ENCODE data around the gene DNAH14.
"Not testable (repeated sequence)": the region's sequence is repeated elsewhere in the genome, so short reads cannot be mapped to it uniquely, and the experiment has no call there.

DNAH14 gene

DNA sequence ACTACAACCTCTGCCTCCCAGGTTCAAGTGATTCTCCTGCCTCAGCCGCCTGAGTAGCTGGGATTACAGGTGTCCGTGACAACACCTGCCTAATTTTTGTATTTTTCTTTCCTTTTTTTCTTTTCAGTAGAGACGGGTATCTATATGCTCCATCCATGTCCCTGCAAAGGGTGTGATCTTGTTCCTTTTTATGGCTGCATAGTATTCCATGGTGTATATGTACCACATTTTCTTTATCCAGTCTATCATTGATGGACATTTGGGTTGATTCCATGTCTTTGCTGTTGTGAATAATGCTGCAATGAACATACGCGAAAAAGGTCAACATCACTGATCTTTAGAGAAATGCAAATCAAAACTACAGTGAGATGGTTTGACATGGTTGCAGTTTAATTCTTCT, 62.1 kb downstream of the DNAH14 start:
- in situ Hi-C loops (cut with MboI; ENCODE audit: low sequenced_read_pairs) = not testable (repeated sequence)

DNA sequence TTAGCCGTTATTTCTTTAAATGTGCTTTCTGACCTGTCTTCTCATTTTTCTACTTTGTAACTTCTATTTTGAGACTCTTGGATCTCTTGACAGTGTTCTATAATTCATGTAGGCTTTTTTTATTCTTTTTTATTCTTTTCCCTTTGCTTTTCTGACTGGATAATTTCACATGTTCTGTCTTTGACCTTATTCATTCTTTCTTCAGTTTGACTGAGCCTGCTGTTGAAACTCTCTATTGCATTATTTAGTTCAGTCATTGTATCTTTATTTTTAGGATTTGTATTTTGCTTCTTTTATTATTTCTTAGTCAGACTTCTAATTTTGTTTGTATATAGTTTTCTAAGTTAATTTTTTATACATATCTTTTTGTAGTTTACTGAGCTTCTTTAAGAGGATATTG, 66.1 kb downstream of the DNAH14 start:
- in situ Hi-C loops (cut with MboI; ENCODE audit: low sequenced_read_pairs) = no loop called here

DNA sequence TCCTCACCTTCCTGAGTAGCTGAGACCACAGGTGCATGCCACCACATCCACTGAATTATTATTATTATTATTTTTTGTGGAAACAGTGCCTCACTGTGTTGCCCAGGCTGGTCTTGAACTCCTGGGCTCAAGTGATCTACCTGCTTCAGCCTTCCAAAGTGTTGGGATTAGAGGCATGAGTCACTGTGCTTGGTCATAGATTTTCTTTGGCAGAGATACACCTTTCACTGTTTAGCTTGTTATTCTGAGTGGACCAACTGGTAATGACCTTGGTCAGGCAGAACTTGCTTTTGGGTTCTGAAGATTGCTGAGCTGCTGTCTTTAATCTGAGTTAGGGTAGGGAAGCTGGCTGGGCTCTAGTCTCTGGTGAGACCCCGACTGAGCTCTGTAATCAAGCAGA, 66.8 kb downstream of the DNAH14 start:
- in situ Hi-C loops (cut with MboI; ENCODE audit: low sequenced_read_pairs) = no loop called here

DNA sequence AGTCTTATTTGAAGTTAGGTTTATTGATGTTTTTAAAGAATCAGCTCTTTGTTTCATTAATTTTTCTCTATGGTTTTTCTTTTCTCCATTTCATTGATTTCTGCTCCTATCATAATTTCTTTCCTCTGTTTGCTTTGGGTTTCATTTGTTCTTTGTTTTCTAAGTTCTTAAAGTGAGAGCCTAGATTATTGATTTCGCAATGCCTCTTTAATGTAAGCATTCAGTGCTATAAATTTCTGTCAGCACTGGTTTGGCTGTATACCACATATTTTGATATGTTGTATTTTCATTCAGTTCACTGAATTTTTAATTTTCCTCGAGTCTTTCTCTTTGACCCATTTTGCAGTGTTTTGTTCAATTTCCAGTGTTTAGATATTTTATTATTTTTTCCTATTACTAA, 68.7 kb downstream of the DNAH14 start:
- in situ Hi-C loops (cut with MboI; ENCODE audit: low sequenced_read_pairs) = no loop called here

DNA sequence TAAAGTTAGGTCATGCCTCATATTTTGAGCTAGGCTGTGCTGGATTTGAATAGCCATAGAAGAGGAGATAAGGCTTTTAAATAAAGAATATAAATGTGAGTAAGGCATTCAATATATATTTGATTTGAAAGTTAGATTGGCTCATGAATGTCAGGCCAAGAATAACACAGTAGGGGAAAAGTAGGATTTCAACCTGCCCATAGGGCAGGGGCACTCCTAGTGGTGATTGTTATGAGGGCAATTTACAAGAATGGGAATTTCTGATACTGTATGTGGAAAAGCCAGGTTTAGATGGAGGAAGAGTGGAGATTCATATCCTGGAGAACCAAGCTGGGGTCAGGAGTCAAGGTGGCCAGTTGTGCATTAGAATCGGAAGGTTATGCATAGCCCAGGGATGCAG, 74.9 kb downstream of the DNAH14 start:
- in situ Hi-C loops (cut with MboI; ENCODE audit: low sequenced_read_pairs) = no loop called here

DNA sequence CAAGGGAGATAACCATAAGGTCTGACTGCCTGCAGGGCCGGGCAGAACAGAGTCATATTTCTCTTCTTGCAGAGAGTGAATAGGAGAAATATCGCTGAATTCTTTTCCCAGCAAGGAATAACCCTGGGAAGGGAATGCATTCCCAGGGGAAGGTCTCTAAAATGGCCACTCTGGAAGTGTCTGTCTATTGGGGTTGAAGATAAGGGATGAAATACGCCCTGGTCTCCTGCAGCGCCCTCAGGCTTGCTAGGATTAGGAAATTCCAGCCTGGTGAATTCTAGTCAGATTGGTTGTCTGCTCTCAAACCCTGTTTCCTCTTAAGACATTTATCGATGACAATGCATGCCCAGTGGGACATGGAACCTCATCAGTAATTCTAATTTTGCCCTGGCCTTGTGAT, 76.9 kb downstream of the DNAH14 start:
- in situ Hi-C loops (cut with MboI; ENCODE audit: low sequenced_read_pairs) = not testable (repeated sequence)

DNA sequence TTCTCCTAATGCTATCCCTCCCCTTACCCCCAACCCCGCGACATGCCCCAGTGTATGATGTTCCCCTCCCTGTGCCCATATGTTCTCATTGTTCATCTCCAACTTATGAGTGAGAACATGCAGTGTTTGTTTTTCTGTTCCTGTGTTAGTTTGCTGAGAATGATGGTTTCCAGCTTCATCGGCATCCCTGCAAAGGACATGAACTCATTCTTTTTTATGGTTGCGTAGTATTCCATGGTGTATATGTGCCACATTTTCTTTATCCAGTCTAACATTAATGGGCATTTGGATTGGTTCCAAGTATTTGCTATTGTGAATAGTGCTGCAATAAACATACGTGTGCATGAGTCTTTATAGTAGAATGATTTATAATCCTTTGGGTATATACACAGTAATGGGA, 78.6 kb downstream of the DNAH14 start:
- in situ Hi-C loops (cut with MboI; ENCODE audit: low sequenced_read_pairs) = not testable (repeated sequence)

DNA sequence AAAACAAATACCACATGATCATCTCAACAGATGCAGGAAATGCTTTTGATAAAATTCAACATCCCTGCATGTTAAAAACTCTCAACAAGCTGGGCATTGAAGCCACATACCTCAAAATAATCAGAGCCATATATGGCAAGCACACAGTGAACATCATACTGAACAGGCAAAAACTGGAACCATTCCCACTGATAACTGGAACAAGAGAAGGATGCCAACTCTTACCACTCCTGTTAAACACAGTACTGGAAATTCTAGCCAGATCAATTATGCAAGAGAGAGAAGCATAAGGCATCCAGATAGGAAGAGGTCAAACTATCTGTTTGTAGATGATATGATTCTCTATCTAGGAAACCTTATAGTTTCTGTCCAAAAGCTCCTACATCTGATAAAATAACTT, 91.6 kb downstream of the DNAH14 start:
- in situ Hi-C loops (cut with MboI; ENCODE audit: low sequenced_read_pairs) = no loop called here

DNA sequence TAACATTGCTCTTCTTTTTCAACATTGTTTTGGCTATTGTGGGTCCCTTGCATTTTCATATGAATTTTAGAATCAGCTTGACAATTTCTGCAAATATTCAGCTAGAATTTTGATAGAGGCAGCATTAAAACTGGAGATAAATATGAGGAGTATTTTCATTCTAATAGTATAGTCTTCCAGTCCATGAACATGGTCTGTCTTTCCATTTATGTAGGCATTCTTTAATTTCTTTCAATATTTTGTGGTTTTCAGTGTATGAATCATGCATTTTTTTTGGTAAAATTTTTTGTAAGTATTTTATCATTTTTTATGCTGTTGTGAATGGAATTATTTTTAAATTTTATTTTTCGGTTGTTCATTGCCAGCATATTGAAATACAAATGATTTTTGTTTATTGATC, 97.2 kb downstream of the DNAH14 start:
- in situ Hi-C loops (cut with MboI; ENCODE audit: low sequenced_read_pairs) = no loop called here

DNA sequence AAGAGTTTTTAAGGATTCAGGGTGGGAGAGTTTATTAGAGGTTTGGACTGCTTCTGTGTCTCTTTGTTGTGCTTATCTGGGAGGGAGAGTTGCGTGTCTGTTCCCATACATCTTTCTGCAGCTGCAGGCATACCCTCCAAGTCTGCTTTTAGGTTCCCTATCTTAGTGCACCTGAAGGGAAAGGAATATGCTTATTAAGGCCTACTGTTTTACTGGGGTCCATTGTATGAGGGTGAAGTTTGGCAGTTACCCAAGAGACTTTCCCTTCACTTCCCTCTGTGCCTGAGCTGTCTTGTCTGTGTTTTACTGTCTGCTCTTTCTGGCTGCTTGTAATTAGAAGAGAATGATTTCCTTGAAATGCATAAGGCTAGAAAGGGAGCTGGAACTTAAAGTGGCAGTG, 107.0 kb downstream of the DNAH14 start:
- in situ Hi-C loops (cut with MboI; ENCODE audit: low sequenced_read_pairs) = not testable (repeated sequence)

DNA sequence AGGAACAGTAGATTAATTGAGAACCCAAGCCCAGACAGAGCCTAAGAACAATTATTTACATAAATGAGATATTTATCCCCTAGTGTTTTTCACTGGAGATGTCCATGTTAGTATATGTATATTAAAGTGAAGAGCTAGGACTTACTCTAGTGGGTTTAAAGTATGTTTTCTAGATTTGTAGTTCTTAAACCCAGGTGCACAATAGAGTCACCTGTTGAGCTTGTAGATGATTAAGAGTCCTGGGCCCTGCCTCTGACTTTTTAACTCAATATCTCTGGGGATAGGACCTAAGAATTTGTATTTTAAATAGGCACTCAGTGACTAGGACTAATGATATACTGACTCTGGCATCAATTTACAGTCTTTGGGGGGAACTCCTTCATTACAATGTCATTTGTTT, 112.8 kb downstream of the DNAH14 start:
- in situ Hi-C loops (cut with MboI; ENCODE audit: low sequenced_read_pairs) = no loop called here

DNA sequence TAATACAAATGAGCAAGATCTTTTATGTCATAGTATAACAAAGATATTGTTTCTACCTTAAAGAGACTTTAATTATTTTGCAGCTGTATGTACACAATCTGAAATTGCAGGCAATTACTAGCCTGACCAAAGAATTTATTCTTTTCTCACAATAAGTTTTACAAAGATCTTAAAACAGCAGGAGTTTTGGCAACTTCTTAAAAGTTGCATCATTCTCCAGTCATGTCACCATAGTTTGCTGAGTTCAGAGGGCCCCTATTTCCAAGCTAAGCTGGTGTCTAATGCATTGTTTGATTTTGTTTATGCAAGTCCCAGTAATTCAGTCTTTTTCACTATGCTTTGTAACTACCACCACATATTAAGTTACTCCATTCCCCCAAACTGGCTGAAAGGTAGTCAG, 114.8 kb downstream of the DNAH14 start:
- in situ Hi-C loops (cut with MboI; ENCODE audit: low sequenced_read_pairs) = no loop called here

DNA sequence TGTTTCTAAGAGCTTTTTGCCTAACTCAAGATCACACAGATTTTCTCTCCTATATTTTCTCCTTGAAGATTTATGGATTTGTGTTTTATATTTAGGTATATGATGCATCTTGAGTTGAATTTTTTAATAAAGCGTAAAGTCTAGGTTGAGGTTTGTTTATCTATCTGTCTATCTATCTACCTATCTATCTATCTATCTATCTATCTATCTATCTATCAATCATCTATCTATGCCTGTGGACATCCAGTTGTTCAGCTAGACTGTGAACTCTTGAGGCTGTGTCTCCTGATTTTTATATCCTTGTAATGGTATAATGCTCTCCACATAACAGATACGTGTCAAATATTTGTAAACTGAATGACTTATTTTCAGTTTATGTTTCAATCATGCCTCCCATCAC, 120.1 kb downstream of the DNAH14 start:
- in situ Hi-C loops (cut with MboI; ENCODE audit: low sequenced_read_pairs) = no loop called here

DNA sequence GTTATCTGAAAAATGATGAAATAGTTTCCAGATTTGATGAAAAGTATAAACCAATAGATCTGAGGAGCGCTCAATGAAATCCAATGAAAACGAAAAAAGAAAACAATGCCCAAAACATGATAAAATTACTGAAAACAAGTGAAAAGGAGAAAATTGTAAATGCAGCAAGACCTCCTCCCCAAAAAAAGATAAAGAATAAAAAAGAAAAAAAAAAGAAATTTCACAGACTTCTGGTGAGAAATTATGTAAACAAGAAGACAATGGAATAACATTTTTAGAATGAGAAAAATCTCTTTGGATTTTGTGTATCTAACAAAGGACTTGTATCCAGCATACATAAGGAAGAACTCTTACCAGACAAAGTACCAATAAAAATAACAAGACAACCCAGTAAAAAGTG, 134.2 kb downstream of the DNAH14 start:
- in situ Hi-C loops (cut with MboI; ENCODE audit: low sequenced_read_pairs) = loop anchor here (5.0 kb wide), 1 partner anchor 116 kb away; no protein-coding TSS in a partner anchor

DNA sequence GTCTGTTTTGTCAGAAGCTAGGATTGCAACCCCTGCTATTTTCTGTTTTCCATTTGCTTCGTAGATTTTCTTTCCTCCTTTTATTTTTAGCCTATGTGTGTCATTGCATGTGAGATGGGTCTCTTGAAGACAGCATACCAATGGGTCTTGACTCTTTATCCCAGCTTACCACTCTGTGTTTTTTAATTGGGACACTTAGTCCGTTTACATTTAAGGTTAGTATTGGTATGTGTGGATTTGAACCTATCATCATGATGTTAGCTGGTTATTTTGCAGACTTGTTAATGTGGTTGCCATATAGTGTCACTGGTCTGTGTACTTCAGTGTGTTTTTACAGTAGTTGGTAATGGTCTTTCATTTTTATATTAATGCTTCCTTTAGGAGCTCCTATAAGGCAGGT, 141.5 kb downstream of the DNAH14 start:
- in situ Hi-C loops (cut with MboI; ENCODE audit: low sequenced_read_pairs) = no loop called here

DNA sequence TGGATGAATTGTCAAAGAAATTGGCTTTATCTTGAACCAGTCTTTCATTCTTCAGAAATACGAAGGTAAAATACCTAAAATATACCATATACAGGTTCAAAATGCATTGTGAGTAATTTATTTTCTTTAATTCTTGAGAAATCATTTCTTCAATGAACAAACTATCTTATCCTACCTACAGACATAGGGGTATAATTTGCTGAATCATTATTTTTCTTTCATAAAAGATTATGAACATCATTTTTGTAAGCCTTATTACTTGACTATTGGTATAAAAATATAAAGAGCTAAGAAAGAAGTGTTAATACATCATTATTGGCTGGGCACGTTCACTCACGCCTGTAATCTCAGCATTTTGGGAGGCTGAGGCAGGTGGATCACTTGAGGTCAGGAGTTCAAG, 167.7 kb downstream of the DNAH14 start:
- in situ Hi-C loops (cut with MboI; ENCODE audit: low sequenced_read_pairs) = no loop called here

DNA sequence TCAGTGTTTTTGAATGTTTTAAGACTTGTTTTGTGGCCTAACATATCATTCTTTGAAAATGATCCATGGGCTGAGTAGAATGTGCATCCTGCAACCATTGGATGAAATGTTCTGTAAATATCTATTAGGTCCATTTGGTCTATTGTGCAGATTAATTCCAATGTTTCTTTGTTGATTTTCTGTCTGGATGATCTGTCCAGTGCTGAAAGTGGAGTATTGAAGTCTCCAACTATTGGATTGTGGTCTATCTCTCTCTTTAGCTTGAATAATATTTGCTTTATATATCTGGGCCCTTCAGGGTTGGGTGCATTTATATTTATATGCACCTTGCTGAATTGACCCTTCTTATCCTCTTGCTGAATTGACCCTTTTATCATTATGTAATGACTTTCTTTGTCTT, 181.5 kb downstream of the DNAH14 start:
- in situ Hi-C loops (cut with MboI; ENCODE audit: low sequenced_read_pairs) = no loop called here

DNA sequence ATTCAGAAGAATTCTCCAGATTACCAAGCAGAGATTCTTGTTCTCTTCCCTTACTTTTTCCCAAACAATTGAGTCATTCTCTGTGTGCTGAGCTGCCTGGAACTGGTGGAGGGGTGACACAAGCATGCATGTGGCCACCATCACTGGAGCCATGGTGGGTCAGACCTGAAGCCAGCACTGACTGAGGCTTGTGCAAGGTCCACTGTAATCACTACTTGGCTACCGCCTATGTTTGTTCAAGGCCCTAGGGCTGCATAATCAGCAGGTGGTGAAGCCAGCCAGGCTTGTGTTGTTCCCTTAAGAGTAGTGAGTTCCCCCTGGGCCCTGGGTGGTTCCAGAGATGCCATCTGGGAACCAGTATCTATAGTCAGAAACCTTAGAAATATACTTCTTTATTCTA, 183.8 kb downstream of the DNAH14 start:
- in situ Hi-C loops (cut with MboI; ENCODE audit: low sequenced_read_pairs) = no loop called here

DNA sequence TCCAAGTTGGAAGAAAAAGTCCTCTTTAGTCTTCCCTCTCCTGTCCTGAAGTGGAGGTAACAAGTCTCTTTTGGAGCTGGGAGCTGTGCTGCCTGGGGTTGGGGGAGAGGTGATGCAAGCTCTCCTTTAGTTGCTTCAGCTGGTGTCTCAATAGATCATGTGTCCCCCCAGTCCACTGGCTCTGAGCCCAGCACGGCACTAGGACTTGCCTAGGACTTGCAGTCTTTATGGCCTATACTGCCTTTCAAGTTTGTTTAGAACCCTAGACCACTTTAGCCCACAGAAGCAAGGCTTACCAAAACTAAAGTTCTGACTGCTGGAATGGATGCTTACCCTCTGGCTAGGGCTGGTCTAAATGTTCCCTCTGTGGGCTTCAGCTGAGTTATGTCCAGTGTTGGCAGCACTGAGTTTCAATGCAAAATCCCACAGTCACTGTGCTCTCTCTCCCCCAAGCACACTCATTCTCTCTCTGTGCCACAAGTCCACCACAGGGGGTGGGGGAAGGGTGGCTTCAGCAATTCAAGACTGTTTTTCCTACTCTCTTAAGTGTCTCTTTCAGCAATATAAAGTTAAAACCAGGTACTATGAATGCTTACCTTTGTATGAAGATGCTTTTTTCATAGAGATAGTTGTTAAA, 185.0 kb downstream of the DNAH14 start:
- in situ Hi-C loops (cut with MboI; ENCODE audit: low sequenced_read_pairs) = no loop called here

DNA sequence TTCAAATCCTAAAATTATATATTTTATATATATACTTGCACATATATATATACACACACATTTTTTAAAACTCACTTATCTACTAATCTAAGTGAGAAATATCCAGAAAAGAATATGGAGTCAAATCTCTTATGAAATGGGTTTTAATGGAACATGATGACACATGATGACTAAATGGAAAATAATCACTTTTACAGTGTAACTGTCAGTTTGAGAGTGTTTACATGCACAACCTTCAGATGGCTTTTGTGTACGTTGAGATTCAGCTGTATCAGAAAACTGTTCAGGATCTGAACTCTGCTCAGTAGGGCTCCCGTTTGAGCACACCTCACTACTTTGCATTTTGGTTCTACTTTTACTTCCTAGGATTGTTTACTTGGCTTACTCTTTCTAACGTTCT, 189.8 kb downstream of the DNAH14 start:
- in situ Hi-C loops (cut with MboI; ENCODE audit: low sequenced_read_pairs) = no loop called here

DNA sequence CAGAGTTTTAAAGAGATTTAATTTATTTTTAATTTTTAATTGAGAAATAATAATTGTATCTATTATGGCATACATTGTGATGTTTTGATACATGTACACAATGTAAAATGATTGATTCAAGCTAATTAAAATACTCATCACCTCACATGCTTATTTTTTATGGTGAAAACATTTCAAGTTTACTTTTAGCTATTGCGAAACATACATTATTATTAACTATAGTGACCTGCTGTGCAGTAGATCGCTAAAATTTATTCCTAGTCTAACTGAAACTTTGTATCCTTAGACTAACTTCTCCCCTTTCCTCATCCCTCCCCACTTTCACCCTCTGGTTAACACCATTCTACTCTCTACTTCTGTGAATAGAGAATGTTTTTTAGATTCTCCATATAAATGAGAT, 191.6 kb downstream of the DNAH14 start:
- in situ Hi-C loops (cut with MboI; ENCODE audit: low sequenced_read_pairs) = no loop called here

DNA sequence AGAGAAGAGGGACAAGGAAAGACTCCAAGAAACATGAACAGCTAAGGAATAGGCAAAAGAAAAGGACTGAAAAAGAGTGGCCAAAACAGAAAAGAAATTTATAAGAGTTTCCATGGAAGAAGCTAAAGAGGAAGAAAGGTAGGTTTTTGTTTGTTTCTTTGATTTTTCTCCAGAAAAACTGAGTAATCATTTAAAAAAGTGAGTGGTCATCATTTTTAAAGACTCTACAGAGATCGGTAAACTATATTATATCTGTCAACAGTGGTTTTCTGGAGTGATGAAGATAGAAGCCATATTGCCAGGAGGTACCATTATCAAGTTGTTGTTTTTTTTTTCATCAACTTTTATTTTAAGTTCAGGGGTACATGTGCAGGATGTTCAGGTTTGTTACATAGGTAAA, 202.4 kb downstream of the DNAH14 start:
- in situ Hi-C loops (cut with MboI; ENCODE audit: low sequenced_read_pairs) = no loop called here

DNA sequence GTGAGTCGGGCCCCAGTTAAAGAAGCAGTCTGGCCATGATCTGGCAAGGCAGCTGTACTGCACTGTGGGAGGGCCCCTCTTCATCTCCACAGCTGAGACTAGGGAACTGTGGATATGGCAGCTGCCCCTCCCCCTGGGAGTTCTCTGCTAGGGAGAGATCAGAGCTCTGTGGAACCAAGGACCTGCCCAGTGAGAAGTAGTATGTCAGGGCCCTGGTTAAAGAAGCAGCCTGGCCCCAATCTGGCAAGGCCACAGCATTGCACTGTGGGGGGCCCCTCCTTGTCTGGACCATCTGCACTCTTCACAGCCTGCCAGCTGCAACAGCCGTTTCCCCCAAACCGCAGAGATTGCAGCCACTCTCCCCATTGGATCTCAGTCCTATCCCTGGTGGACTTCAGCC, 208.5 kb downstream of the DNAH14 start:
- in situ Hi-C loops (cut with MboI; ENCODE audit: low sequenced_read_pairs) = no loop called here

DNA sequence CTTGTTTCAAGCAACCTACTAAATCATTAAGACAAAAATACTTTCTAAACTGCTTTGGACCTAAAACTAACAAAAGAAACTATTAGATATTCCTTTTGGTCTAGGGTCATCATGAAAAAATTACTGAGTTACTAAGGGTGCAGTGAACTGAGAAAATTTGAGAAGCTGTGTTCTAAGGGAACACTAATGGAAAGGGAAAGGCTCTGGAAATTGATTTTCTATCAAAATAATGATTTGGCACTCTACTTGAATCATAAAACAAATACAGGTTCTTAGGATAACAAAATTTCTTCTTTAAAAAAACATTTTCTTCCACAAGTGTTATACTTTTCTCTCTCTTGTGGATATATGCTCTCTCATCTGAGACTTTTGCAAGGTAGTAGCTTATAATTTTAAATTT, 213.5 kb downstream of the DNAH14 start:
- in situ Hi-C loops (cut with MboI; ENCODE audit: low sequenced_read_pairs) = no loop called here

Data from HL-60/S4 treated with retinoic acid at 250 ng/mL for 4 days and 3 days (cell line).